Lung (tissue), 12 donors: ENCODE results near the gene ANK3. TPM values are rescaled to one million over a fixed set of nuclear protein-coding genes. Genes with fewer than 3 reads are reported as not detected.
A peak's percentile ranks its signal among the peaks of the same experiment; 100 is the strongest.

ENCODE experiments used
- ATAC-seq: fragments of 200-7000 bp; cut with Tn5 transposase; one replicate; pipeline ENCODE4 v1.9.1; 2020; ENCODE audit warnings: moderate number of reproducible peaks; ENCODE audit not compliant: insufficient read depth, low FRiP score
- DNase-seq, 3 donors: peaks; one replicate each; pipeline ENCODE4 v3.0.0-alpha.2; 2013 to 2017
- H3K27ac ChIP-seq, 2 donors: one replicate each; pipeline ENCODE4 v1.5.1; 2013; ENCODE audit warnings: mild to moderate bottlenecking in 2 of 2, moderate library complexity in 2 of 2, control low read depth in 1 of 2, inconsistent platforms in 1 of 2, low read depth in 1 of 2, low read length in 1 of 2
- H3K27me3 ChIP-seq, 3 donors: one replicate each; pipeline ENCODE4 v1.5.1; 2013; ENCODE audit warnings: low read length in 2 of 3; ENCODE audit not compliant: control insufficient read depth in 3 of 3, insufficient read depth in 3 of 3
- H3K36me3 ChIP-seq, 4 donors: one replicate each; pipeline ENCODE4 v1.5.1; 2013; ENCODE audit warnings: low read length in 4 of 4, mild to moderate bottlenecking in 1 of 4, moderate library complexity in 1 of 4; ENCODE audit not compliant: control insufficient read depth in 4 of 4, insufficient read depth in 4 of 4
- H3K4me1 ChIP-seq, 5 donors: one replicate each; pipeline ENCODE4 v1.5.1; 2013; ENCODE audit warnings: low read length in 5 of 5, mild to moderate bottlenecking in 2 of 5, moderate library complexity in 1 of 5; ENCODE audit not compliant: control insufficient read depth in 5 of 5, insufficient read depth in 5 of 5
- H3K4me3 ChIP-seq: one replicate; pipeline ENCODE4 v1.5.1; 2013; ENCODE audit warnings: mild to moderate bottlenecking, control low read depth, moderate library complexity
- H3K9ac ChIP-seq, 2 donors: one replicate each; pipeline ENCODE4 v1.5.1; 2013; ENCODE audit warnings: low read length in 2 of 2, control low read depth in 1 of 2; ENCODE audit not compliant: insufficient read depth in 1 of 2
- H3K9me3 ChIP-seq, 4 donors: one replicate each; pipeline ENCODE4 v1.5.1; 2013; ENCODE audit warnings: low read length in 3 of 4, mild to moderate bottlenecking in 1 of 4, moderate library complexity in 1 of 4; ENCODE audit not compliant: control insufficient read depth in 4 of 4, insufficient read depth in 3 of 4
- CTCF ChIP-seq: IDR thresholded peaks from 2 replicates; pipeline ENCODE4 v1.5.1; 2012; ENCODE audit warnings: mild to moderate bottlenecking; ENCODE audit errors: control extremely low read depth, extremely low read depth
- WGBS, 2 donors: extraction: QIAGEN DNeasy Blood & Tissue Kit; methylation state at CpG; one replicate each; pipeline ENCODE4 v1.1.7; 2013; 5-methylcytosine and 5-hydroxymethylcytosine counted together
- polyA plus RNA-seq, 2 donors: library from polyadenylated mRNA; stranded (reverse); fragments of 200-250 nt; gene quantifications; one replicate each; pipeline ENCODE4 v1.2.1, GENCODE V29; 2013
- total RNA-seq, 2 donors: library from RNA; depleted of rRNA in 1 of 2; stranded (reverse); fragments of >200 nt in 1 of 2; gene quantifications; one replicate each; pipeline ENCODE4 v1.2.1, GENCODE V29; 2014 to 2021
- donor health status: control.
- donor health status: control.
- donor health status: Bipolar disorder and iron deficiency.
- donor health status: healthy.
- donor health status: DM: yes; HTN: yes; CAD: no.

Gene ANK3
- total and polyA plus RNA-seq, 4 donors, result 10.4 to 96.0 (median 46.4) TPM

GRCh38 chr10:60043561-60044241 is 346.0 kb downstream of the ANK3 start:
- Histone ChIP-seq H3K27ac (no peak overlapping the region), H3K9ac (no peak overlapping the region), H3K27me3 (no peaks in the 10 kb centered on the region), H3K4me1 (peaks cover 0 to 64% (median 32%) of the 10 kb centered on the region in 5 donors), H3K4me3 (no peak overlapping the region), H3K36me3 (peaks cover 0 to 12% (median 0%) of the 10 kb centered on the region in 4 donors), H3K9me3 (no peaks in the 10 kb centered on the region)
- ATAC-seq (no peak), DNase-seq (peak; percentile 32 to 70 (median 69))
- TF ChIP-seq CTCF, result no peak
- 65 to 70% methylated on average over 6 of the region's 6 CpGs for WGBS, 2 donors

- no peak overlapping the region for H3K4me3 ChIP-seq
- peaks cover 0 to 12% (median 0%) of the 10 kb centered on the region in 4 donors for H3K36me3 ChIP-seq
- TF ChIP-seq CTCF, result no peak
- no peaks in the 10 kb centered on the region for H3K9me3 ChIP-seq
- H3K27ac ChIP-seq, result no peak overlapping the region
- DNase-seq (peak; percentile 24 to 94 (median 87)), ATAC-seq (no peak)
- no peaks in the 10 kb centered on the region for H3K27me3 ChIP-seq
- H3K4me1 ChIP-seq, result peaks cover 0 to 64% (median 32%) of the 10 kb centered on the region in 5 donors
- 47 to 66% methylated on average over 2 of the region's 2 CpGs for WGBS, 2 donors
- H3K9ac ChIP-seq, result no peak overlapping the region
These were observed 346.8 kb downstream of the ANK3 start for GRCh38 chr10:60042914-60043313.

GRCh38 chr10:60042262-60042661 is 347.4 kb downstream of the ANK3 start:
- TF ChIP-seq CTCF, result no peak
- H3K36me3 ChIP-seq, result peaks cover 0 to 12% (median 0%) of the 10 kb centered on the region in 4 donors
- H3K4me3 ChIP-seq, result no peak overlapping the region
- ATAC-seq, result no peak
- peak in 2 of 3 donors; percentile 56 to 59 for DNase-seq
- no peaks in the 10 kb centered on the region for H3K27me3 ChIP-seq
- WGBS, 2 donors, result 40 to 80% methylated on average over 5 of the region's 5 CpGs
- peak overlapping the region in 1 of 2 donors; percentile 29 for H3K9ac ChIP-seq
- H3K27ac ChIP-seq, result no peak overlapping the region
- H3K9me3 ChIP-seq, result no peaks in the 10 kb centered on the region
- peaks cover 0 to 64% (median 32%) of the 10 kb centered on the region in 5 donors for H3K4me1 ChIP-seq
